22Rv1 (cell line): ENCODE data around the gene LMAN2.

ENCODE experiments used
- H3K27ac ChIP-seq: fragments of 450-650 bp; 2 replicates; pipeline ENCODE4 v1.5.1; 2017
- ZFX ChIP-seq: fragments of 450-650 bp; IDR thresholded peaks from 2 replicates; pipeline ENCODE4 v1.6.1; 2017; ENCODE audit warnings: antibody characterized with exemption, borderline replicate concordance
- TF ChIP-seq, protein P1 (sequence below): fragments of 450-650 bp; IDR thresholded peaks from 2 replicates; pipeline ENCODE4 v1.5.1; 2017; ENCODE audit warnings: mild to moderate bottlenecking

LMAN2 gene

DNA sequence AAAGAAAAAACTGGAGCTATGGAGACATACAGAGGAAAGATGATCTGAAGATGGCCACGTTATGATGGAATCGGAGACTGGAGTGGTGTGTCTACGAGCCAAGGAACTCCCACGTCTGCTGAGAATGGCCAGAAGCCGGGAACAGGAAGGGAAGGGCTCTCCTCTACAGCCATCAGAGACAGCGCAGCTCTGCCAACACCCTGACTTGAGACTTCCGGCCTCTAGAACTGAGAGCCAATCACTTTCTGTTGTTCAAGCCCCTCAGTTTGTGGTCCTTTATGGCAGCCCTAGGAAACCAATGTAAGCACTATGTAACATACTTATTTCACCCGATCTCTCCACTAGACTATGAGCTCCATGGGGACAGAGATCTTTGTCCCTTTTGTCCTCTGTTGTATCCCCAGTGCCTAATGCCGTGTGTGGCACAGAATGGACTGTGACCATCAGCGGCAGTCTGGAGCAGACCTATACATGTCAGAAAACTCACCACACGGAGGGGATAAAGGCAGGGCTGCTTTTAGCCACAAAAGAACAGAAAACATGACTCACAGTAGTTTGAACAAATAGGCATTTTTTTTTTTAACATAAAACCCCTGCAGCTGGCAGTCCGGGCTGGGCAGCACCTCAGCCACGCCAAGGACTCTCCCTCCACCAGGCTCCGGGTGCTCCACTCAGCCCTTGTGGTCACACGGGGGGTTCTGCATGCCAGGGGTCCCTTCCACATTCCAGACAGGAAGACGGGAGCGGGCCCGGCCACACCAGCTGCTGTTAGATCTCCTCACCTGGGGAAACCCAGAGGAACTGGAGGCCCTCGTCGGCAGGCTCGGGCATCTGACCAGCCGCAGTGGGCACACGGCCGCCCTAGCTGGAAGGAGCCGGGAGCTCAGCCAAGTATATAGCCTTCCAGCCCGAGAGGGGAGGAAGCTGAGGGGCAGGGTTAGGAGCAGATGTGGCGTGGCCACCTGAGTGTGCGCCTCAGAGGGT is 23.6 kb downstream of the LMAN2 start:
- H3K27ac ChIP-seq, result no peak overlapping the region
- no peak for TF ChIP-seq ZFX
- TF ChIP-seq, protein P1, sequence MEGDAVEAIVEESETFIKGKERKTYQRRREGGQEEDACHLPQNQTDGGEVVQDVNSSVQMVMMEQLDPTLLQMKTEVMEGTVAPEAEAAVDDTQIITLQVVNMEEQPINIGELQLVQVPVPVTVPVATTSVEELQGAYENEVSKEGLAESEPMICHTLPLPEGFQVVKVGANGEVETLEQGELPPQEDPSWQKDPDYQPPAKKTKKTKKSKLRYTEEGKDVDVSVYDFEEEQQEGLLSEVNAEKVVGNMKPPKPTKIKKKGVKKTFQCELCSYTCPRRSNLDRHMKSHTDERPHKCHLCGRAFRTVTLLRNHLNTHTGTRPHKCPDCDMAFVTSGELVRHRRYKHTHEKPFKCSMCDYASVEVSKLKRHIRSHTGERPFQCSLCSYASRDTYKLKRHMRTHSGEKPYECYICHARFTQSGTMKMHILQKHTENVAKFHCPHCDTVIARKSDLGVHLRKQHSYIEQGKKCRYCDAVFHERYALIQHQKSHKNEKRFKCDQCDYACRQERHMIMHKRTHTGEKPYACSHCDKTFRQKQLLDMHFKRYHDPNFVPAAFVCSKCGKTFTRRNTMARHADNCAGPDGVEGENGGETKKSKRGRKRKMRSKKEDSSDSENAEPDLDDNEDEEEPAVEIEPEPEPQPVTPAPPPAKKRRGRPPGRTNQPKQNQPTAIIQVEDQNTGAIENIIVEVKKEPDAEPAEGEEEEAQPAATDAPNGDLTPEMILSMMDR, result no peak

- no peak overlapping the region for H3K27ac ChIP-seq
- TF ChIP-seq, protein P1, result no peak
- no peak for TF ChIP-seq ZFX
Measured at GRCh38 chr5:177325868-177326381, 25.5 kb downstream of the LMAN2 start.

GRCh38 chr5:177320879-177321278 is 30.6 kb downstream of the LMAN2 start:
- no peak for TF ChIP-seq ZFX
- TF ChIP-seq, protein P1, result no peak
- H3K27ac ChIP-seq, result no peak overlapping the region

- TF ChIP-seq ZFX, result no peak
- TF ChIP-seq, protein P1, result no peak
- H3K27ac ChIP-seq, result no peak overlapping the region
Measured at GRCh38 chr5:177319913-177320588, 31.4 kb downstream of the LMAN2 start.

GRCh38 chr5:177317959-177318377 is 33.5 kb downstream of the LMAN2 start:
- TF ChIP-seq ZFX, result no peak
- TF ChIP-seq, protein P1, result peak; percentile 97

GRCh38 chr5:177316005-177316404 is 35.5 kb downstream of the LMAN2 start:
- no peak overlapping the region for H3K27ac ChIP-seq
- TF ChIP-seq, protein P1, result no peak
- TF ChIP-seq ZFX, result no peak

More at GRCh38 chr5:177317959-177318377, 33.5 kb downstream of the LMAN2 start:
- no peak overlapping the region for H3K27ac ChIP-seq
